SK-N-MC (cell line): ENCODE results near the gene PCBP3.
A peak's percentile ranks its signal among the peaks of the same experiment; 100 is the strongest.

ENCODE experiments used
- DNase-seq: peaks from one replicate; pipeline ENCODE4 v3.0.0-alpha.2; 2011; ENCODE audit warnings: low read depth, low spot score
- H3K27ac ChIP-seq: fragments of 200-600 bp; sonication (generic); 2 replicates; pipeline ENCODE4 v1.5.1; 2016; ENCODE audit warnings: mixed run types
- H3K36me3 ChIP-seq: fragments of 200-600 bp; sonication (generic); 2 replicates; pipeline ENCODE4 v1.6.1; 2017; ENCODE audit warnings: antibody characterized with exemption, low read length, mixed read lengths; ENCODE audit not compliant: insufficient read depth
- H3K4me3 ChIP-seq: fragments of 200-600 bp; sonication (generic); 2 replicates; pipeline ENCODE4 v1.5.1; 2016
- H3K9ac ChIP-seq: fragments of 200-600 bp; sonication (generic); 2 replicates; pipeline ENCODE4 v1.8.0; 2017; ENCODE audit warnings: mixed run types, mixed read lengths; ENCODE audit not compliant: insufficient read length
- H3K9me3 ChIP-seq: fragments of 200-600 bp; sonication (generic); 2 replicates; pipeline ENCODE4 v1.6.1; 2017; ENCODE audit warnings: low read depth, mild to moderate bottlenecking, antibody characterized with exemption, low read length, moderate library complexity, mixed read lengths
- EZH2 ChIP-seq: fragments of 200-600 bp; sonication (generic); IDR thresholded peaks from one replicate; pipeline ENCODE4 v1.6.1; 2017; ENCODE audit warnings: antibody characterized with exemption
- FOXP2 ChIP-seq: optimal IDR thresholded peaks from 2 replicates; pipeline ENCODE3; 2011; ENCODE audit warnings: mild to moderate bottlenecking, moderate library complexity; ENCODE audit not compliant: insufficient read depth; ENCODE audit errors: extremely low read length, control extremely low read depth
- POLR2AphosphoS5 ChIP-seq: IDR thresholded peaks from 2 replicates; pipeline ENCODE4 v1.6.1; 2012; ENCODE audit warnings: mild to moderate bottlenecking, low read depth, low read length, borderline replicate concordance

PCBP3 gene

GRCh38 chr21:45638707-45639106 lies 4.8 kb upstream of the PCBP3 start:
- 0 out of 2 replicates have a peak overlapping the region, but pooled peaks have one; percentile 42 for H3K27ac ChIP-seq
- no peak for DNase-seq
- H3K9ac ChIP-seq = no peak overlapping the region
- H3K9me3 ChIP-seq = no peaks in the 10 kb centered on the region
- TF ChIP-seq EZH2 (no peak), FOXP2 (no peak), POLR2AphosphoS5 (no peak)
- H3K4me3 ChIP-seq = no peak overlapping the region
- H3K36me3 ChIP-seq = no peaks in the 10 kb centered on the region

DNA sequence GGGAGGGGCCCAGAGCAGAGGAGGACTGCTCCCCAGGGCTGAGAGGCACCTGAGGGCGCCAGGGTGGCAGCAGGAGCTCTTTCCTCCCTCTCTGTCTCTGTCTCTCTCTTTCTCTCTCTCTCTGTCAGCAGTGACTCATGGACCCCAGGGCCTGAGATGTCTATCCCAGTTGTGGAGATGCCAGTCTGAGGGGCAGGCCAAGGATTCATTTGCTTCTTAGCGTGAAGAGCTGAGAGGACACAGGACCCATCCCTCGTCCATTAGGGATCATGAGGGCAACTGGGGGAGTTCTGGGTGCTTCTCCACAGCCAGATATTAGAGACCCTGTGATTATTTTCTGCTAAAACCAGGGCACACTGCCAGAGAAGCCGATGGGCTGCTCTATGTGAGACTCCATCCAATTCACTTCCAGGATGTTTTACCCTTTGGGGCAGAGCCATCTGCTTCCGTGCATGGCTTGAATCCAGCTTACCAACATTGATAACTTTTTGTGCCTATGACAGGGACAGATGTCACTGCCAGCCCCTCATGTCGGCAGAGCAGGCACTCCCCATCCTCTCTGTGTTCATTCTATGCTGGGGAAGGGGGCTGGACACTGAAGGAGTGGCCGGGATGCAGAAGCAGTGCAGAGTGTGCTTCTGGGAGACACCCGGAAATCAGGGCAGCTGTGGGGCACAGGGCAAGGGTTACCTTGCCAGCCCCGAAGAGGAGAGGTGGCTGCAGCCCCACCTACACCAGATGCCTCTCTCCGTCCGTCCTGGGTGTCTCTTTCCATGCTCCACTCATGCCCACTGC lies 4.1 kb upstream of the PCBP3 start:
- no peak for DNase-seq
- Histone ChIP-seq H3K36me3 (no peaks in the 10 kb centered on the region), H3K9ac (no peak overlapping the region), H3K4me3 (no peak overlapping the region), H3K9me3 (no peaks in the 10 kb centered on the region), H3K27ac (no peak overlapping the region)
- no peak for TF ChIP-seq EZH2
- TF ChIP-seq POLR2AphosphoS5 = no peak
- TF ChIP-seq FOXP2 = no peak

DNA sequence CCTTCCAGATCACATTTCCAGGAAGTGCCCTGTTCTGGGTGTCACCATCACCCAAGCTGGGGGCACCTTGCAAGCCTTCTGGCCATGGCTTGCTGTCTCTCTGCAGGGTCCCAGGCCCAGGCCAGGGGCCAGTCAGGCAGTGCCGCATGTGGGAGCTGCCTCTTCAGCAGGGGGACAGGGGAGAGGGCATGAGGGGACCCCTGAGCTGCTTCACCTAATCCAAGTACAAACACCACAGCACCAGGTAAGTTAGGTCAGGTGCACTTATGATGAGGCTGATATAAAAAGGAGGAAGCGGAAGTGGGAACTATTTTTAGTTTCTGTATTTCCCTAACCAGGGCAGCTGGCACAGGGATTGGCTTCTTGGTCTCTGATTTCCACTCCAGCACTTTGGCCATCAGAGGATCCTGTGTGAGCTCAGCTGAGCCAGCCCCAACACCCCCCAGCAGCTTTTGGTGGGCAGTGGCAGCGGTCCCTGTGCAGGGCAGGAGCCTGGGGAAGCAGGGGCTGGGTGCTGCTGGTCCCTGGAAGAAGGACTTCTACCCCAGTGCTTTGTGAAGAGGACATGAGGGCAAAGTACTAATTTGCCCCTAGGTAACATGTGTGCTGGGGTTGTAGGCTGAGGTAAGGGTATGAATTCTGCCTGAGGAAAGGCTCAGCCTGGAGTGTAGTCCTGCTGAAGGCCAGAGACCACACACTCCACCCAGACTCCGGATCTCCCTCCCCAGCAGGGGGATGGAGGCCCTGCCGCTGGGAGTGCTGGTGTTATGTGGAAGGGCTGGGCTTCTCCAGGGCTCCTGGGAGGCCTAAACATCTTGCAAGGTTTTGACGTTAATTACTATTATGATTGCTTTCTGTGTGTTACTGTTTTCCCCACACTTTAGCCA lies 3.3 kb upstream of the PCBP3 start:
- Histone ChIP-seq H3K9me3 (no peaks in the 10 kb centered on the region), H3K9ac (no peak overlapping the region), H3K27ac (peak overlapping the region; percentile 86), H3K4me3 (peak overlapping the region; percentile 48), H3K36me3 (no peaks in the 10 kb centered on the region)
- no peak for DNase-seq
- TF ChIP-seq EZH2 (no peak), FOXP2 (no peak), POLR2AphosphoS5 (no peak)

GRCh38 chr21:45640888-45641479 lies 2.5 kb upstream of the PCBP3 start:
- no peak for TF ChIP-seq FOXP2
- TF ChIP-seq POLR2AphosphoS5 = no peak
- TF ChIP-seq EZH2 = no peak
- Histone ChIP-seq H3K27ac (peak overlapping the region; percentile 86), H3K9me3 (no peaks in the 10 kb centered on the region), H3K36me3 (no peaks in the 10 kb centered on the region), H3K9ac (no peak overlapping the region), H3K4me3 (peak overlapping the region; percentile 48)
- DNase-seq = no peak

- Histone ChIP-seq H3K9ac (no peak overlapping the region), H3K27ac (peak overlapping the region; percentile 86), H3K9me3 (no peaks in the 10 kb centered on the region), H3K4me3 (peak overlapping the region; percentile 48), H3K36me3 (no peaks in the 10 kb centered on the region)
- no peak for TF ChIP-seq POLR2AphosphoS5
- no peak for TF ChIP-seq FOXP2
- no peak for TF ChIP-seq EZH2
- no peak for DNase-seq
Measured at GRCh38 chr21:45641480-45642035, 2.0 kb upstream of the PCBP3 start.

DNA sequence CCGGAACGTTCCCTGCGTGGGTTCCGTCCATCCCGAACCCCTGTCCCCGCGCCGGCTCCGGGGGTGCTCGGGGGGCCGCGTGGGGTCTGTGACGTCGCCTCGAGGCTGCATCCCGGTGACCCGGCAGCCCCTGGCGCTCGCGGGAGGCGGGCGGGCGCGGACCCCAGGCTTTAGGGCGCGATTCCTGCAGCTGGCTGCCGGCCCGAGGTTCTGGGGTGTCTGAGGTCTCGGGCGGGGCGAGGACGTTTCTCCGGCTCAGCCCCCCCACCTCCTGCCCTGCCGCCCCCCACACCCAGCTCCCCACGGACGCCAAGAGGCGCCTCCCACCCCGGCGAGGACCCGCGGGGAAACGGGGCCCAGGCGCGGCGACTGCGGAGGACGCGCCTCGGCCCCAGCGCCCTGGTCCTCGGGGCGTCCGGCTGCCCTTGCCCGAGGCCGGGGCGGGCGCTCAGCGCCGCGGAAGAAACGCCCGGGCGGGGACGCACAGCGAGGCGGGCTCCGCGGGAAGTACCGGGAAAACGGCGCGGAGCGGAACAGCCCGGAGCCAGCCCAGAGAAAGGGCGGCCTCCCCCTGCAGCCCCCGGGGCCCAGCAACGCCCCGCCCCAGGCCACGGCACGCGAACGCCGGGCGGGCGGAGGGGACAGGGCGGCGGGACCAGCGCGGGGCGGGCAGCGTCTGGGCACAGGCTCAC lies 1.3 kb upstream of the PCBP3 start:
- no peak overlapping the region for H3K9ac ChIP-seq
- no peaks in the 10 kb centered on the region for H3K9me3 ChIP-seq
- no peaks in the 10 kb centered on the region for H3K36me3 ChIP-seq
- no peak for TF ChIP-seq FOXP2
- no peak for TF ChIP-seq EZH2
- TF ChIP-seq POLR2AphosphoS5 = no peak
- no peak overlapping the region for H3K4me3 ChIP-seq
- no peak overlapping the region for H3K27ac ChIP-seq
- no peak for DNase-seq

DNA sequence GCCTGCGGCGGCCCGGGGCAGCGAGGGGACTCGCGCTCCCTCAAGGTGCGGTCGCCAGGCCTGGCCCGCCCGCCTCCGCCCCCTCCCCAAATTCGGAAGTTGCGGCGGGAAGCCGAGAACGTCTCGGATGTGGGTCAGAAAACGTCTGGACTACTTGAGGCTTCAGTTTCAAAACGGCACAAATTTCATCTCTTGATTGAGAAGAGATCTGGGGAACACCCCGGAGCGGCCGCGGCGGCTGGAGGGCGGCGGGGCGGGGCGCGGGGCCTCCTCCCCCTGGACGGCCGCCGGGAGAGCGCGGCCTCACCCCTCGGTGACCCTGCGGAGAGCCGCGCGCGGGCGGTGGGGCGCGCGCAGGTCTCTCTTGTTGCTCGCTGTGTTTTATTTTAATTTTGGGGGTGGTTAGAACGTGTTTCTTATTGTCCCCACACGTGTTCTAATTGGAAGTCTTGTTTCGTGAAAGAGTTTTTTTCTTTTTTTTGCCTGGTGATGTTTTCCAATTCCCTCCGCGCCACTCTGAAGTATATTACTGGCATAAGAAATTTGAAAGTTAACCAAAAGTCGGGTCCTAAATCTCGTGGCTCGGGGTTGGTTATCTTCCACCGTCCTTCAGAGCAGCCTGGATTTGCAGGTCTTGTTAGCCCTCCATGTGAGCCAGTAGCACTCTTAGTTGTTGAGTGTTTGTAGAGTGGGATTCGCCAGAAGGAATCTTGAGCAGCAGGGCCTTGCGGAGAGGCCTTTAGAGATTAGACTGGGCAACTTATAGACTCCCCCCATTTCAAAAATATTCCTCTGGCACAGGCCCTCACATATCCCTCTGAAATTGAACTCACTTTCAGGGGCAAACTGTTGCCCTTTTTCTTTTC lies 749 bp downstream of the PCBP3 start:
- no peak for DNase-seq
- no peaks in the 10 kb centered on the region for H3K36me3 ChIP-seq
- H3K4me3 ChIP-seq = peak overlapping the region; percentile 65
- H3K27ac ChIP-seq = no peak overlapping the region
- TF ChIP-seq EZH2 (no peak), POLR2AphosphoS5 (no peak), FOXP2 (no peak)
- no peaks in the 10 kb centered on the region for H3K9me3 ChIP-seq
- no peak overlapping the region for H3K9ac ChIP-seq
